Ascending aorta (tissue), 2 donors: ENCODE measurements around the gene LCN6. TPM values are rescaled to one million over a fixed set of nuclear protein-coding genes. Genes with fewer than 3 reads are reported as not detected.

Experiments used
- DNase-seq, 2 donors: peaks; one replicate each; pipeline ENCODE4 v3.0.0-alpha.2; 2019; ENCODE audit warnings: low spot score in 2 of 2
- H3K27ac ChIP-seq, 2 donors: fragments of 200-600 bp; sonication (generic); one replicate each; pipeline ENCODE4 v1.5.1; 2016 to 2017; ENCODE audit warnings: mild to moderate bottlenecking in 1 of 2
- H3K27me3 ChIP-seq: fragments of 200-600 bp; sonication (generic); one replicate; pipeline ENCODE4 v1.5.1; 2017
- H3K36me3 ChIP-seq, 2 donors: fragments of 200-600 bp; sonication (generic); one replicate each; pipeline ENCODE4 v1.5.1; 2016
- H3K4me1 ChIP-seq, 2 donors: fragments of 200-600 bp; sonication (generic); one replicate each; pipeline ENCODE4 v1.5.1; 2016 to 2017; ENCODE audit warnings: mild to moderate bottlenecking in 1 of 2
- H3K4me3 ChIP-seq, 2 donors: fragments of 200-600 bp; sonication (generic); one replicate each; pipeline ENCODE4 v1.5.1; 2016 to 2017; ENCODE audit warnings: mild to moderate bottlenecking in 1 of 2
- H3K9me3 ChIP-seq, 2 donors: fragments of 200-600 bp; sonication (generic); one replicate each; pipeline ENCODE4 v1.5.1; 2016
- intact Hi-C: fragments of 100-400 bp; cut with DNase I; formaldehyde crosslinking; loops from one replicate; pipeline ENCODE4 v1.15.1; 2023
- total RNA-seq: library from RNA; depleted of rRNA; stranded (reverse); fragments of >200 nt; gene quantifications from one replicate; pipeline ENCODE4 v1.1.0, GENCODE V29; 2016
- TF ChIP-seq, protein P1 (sequence below), 3 experiments: fragments of 200-600 bp in 2 of 3; fragments of 450-650 bp in 1 of 3; sonication (generic) in 2 of 3; IDR thresholded peaks; one replicate each; pipeline ENCODE4 v1.5.1; 2016 to 2019; ENCODE audit warnings: antibody characterized with exemption in 3 of 3, mild to moderate bottlenecking in 1 of 3, moderate library complexity in 1 of 3

The LCN6 gene
- total RNA-seq, 1 donor from 2014 or later: 130 TPM

DNA sequence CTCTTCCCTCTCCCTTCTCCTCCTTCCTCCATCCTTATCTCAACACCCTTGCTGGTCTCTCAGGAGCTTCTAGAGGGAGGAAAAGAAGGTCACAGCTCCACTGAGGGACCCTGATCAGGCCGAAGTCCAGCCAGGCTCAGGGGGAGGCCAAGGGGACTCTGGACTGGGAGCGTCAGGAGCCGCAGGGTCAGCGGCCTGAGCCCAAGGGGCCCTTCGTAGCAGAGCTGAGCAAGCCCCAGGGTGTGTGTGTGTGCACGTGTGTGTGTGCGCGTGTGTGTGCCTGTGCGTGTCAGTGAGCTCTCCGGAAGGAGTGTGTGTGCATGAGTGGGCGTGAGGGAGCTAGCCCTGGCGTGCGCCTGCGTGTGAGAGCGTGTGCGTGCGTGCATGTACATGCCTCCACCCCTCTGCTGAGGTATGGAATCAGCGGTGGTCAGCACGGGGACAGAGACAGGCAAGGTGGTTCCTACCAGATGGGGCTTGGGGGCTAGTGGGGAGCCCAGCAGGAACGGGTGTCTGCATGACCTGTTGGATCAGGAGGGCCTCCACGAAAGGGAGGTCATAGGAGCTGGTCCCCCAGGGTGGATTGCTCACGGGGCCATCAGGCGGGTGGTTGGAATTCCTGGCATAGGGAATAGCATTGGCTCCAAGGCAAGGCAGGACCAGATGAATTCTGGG lies 51.0 kb downstream of the LCN6 start:
- H3K4me3 ChIP-seq: no peak overlapping the region
- no peaks in the 10 kb centered on the region for H3K9me3 ChIP-seq
- peaks cover 12% of the 10 kb centered on the region for H3K27me3 ChIP-seq
- DNase-seq: no peak
- H3K27ac ChIP-seq: no peak overlapping the region
- intact Hi-C loops: no loop called here
- H3K4me1 ChIP-seq: no peaks in the 10 kb centered on the region
- TF ChIP-seq, protein P1, sequence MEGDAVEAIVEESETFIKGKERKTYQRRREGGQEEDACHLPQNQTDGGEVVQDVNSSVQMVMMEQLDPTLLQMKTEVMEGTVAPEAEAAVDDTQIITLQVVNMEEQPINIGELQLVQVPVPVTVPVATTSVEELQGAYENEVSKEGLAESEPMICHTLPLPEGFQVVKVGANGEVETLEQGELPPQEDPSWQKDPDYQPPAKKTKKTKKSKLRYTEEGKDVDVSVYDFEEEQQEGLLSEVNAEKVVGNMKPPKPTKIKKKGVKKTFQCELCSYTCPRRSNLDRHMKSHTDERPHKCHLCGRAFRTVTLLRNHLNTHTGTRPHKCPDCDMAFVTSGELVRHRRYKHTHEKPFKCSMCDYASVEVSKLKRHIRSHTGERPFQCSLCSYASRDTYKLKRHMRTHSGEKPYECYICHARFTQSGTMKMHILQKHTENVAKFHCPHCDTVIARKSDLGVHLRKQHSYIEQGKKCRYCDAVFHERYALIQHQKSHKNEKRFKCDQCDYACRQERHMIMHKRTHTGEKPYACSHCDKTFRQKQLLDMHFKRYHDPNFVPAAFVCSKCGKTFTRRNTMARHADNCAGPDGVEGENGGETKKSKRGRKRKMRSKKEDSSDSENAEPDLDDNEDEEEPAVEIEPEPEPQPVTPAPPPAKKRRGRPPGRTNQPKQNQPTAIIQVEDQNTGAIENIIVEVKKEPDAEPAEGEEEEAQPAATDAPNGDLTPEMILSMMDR (IDR thresholded peaks at IDR 0.05): no peak
- H3K36me3 ChIP-seq: no peaks in the 10 kb centered on the region

DNA sequence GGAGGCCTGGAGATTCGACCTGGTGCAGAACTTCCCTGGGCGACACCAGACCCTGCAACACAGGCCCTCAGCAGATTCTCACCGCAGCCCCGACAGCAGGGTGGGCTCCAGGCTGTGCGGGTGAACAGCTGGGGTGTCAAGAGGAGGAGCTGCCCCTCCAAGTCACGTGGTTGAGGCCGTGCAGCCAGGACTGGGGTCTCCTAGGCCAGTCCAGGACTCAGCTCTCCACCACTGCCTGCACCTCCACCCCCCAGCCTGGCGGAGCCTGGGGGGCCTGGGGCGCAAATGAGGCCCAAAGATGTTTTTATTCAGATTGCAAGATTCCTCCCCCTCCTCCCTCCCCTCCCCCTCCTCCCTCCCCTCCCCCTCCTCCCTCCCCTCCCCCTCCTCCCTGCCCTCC lies 51.8 kb downstream of the LCN6 start:
- no peak for DNase-seq
- TF ChIP-seq, protein P1 (IDR thresholded peaks at IDR 0.05): no peak
- Histone ChIP-seq H3K4me3 (no peak overlapping the region), H3K9me3 (no peaks in the 10 kb centered on the region), H3K27me3 (peaks cover 9% of the 10 kb centered on the region), H3K4me1 (no peaks in the 10 kb centered on the region), H3K27ac (no peak overlapping the region), H3K36me3 (no peaks in the 10 kb centered on the region)
- intact Hi-C loops: no loop called here

GRCh38 chr9:136695955-136696354 lies 52.4 kb downstream of the LCN6 start:
- TF ChIP-seq, protein P1 (IDR thresholded peaks at IDR 0.05): no peak
- intact Hi-C loops: no loop called here

DNA sequence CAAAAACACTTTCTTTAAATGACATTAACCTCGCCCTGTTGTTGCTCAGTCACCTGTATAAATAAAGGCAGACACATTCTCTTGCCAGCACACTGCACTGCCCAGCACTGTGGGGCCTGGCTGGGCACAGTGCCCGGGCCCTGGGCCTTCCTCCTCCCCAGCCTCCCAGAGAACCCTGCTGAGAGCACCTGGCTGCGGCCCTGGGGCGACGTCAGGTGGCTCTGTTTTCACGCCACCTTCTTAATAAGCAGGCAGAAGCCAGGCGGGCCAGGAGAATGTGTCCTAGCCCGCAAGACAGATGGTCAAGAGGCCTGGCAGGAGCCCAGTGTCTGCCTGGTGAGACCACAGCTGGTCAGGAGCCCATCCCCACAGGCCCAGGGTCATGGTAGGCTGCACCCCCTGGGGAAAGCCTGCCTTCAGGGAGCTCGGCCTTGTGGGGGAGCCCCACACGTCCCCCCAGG lies 52.9 kb downstream of the LCN6 start:
- no peaks in the 10 kb centered on the region for H3K9me3 ChIP-seq
- intact Hi-C loops: no loop called here
- TF ChIP-seq, protein P1 (IDR thresholded peaks at IDR 0.05): no peak
- no peak overlapping the region for H3K4me3 ChIP-seq
- H3K36me3 ChIP-seq: no peaks in the 10 kb centered on the region
- no peak for DNase-seq
- H3K27ac ChIP-seq: no peak overlapping the region
- no peaks in the 10 kb centered on the region for H3K4me1 ChIP-seq
- no peaks in the 10 kb centered on the region for H3K27me3 ChIP-seq

More at GRCh38 chr9:136695955-136696354, 52.4 kb downstream of the LCN6 start:
- Histone ChIP-seq H3K27me3 (peaks cover 3% of the 10 kb centered on the region), H3K27ac (no peak overlapping the region), H3K36me3 (no peaks in the 10 kb centered on the region), H3K9me3 (no peaks in the 10 kb centered on the region), H3K4me1 (no peaks in the 10 kb centered on the region), H3K4me3 (no peak overlapping the region)
- DNase-seq: no peak

DNA sequence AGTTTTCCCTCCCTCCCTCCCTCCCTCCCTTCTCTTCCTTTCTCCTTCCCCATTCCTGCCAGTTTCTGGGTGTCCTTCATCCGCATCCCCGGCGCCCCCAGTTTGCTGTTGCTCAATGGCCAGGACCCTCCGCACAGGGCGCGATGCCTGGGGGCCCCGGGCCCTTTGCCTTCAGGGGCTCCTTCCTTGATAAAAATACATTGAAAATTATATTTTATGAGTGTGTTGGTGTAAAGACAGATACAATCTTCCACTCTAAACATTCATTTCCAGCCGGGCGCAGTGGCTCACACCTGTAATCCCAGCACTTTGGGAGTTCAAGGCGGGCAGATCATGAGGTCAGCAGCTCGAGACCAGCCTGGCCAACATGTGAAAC lies 53.5 kb downstream of the LCN6 start:
- DNase-seq: no peak
- H3K4me3 ChIP-seq: no peak overlapping the region
- no peaks in the 10 kb centered on the region for H3K9me3 ChIP-seq
- no peaks in the 10 kb centered on the region for H3K4me1 ChIP-seq
- intact Hi-C loops: no loop called here
- H3K36me3 ChIP-seq: no peaks in the 10 kb centered on the region
- TF ChIP-seq, protein P1 (IDR thresholded peaks at IDR 0.05): no peak
- no peak overlapping the region for H3K27ac ChIP-seq
- H3K27me3 ChIP-seq: no peaks in the 10 kb centered on the region
